CD14-positive monocyte (primary cell): Measurements from ENCODE around the gene SUCNR1. TPM values are rescaled to one million over a fixed set of nuclear protein-coding genes. Genes with fewer than 3 reads are reported as not detected.
"Not testable (repeated sequence)": the region's sequence is repeated elsewhere in the genome, so short reads cannot be mapped to it uniquely, and the experiment has no call there.

Experiments used
- DNase-seq, 3 donors: peaks; one replicate each; pipeline ENCODE4 v3.0.0-alpha.2; 2011 to 2022
- H2AFZ ChIP-seq: 2 replicates; pipeline ENCODE4 v1.6.0; 2012; ENCODE audit warnings: mild to moderate bottlenecking, low read depth, low read length, inconsistent platforms; ENCODE audit not compliant: insufficient read depth, poor library complexity, severe bottlenecking
- H3K27ac ChIP-seq, 2 donors: 1 replicate in 1 of 2; 2 replicates in 1 of 2; pipeline ENCODE4 v1.5.1; 2012 to 2013; ENCODE audit warnings: low read length in 2 of 2, control low read depth in 1 of 2, inconsistent platforms in 1 of 2, low read depth in 1 of 2, mild to moderate bottlenecking in 1 of 2
- H3K27me3 ChIP-seq, 2 donors: one replicate each; pipeline versions ENCODE4 v1.6.0 to v1.6.1; 2011 to 2013; ENCODE audit warnings: low read length in 2 of 2; ENCODE audit not compliant: control insufficient read depth in 2 of 2, insufficient read depth in 2 of 2
- H3K36me3 ChIP-seq, 2 donors: replicated peaks in 1 of 2; 1 replicate in 1 of 2; 2 replicates in 1 of 2; pipeline versions ENCODE4 v1.5.1 to v1.6.1; 2012 to 2013; ENCODE audit warnings: low read length in 2 of 2, control low read depth in 1 of 2, inconsistent platforms in 1 of 2, mild to moderate bottlenecking in 1 of 2; ENCODE audit not compliant: insufficient read depth in 2 of 2, control insufficient read depth in 1 of 2
- H3K4me1 ChIP-seq, 2 donors: 1 replicate in 1 of 2; 2 replicates in 1 of 2; pipeline versions ENCODE4 v1.5.1 to v1.6.1; 2012 to 2013; ENCODE audit warnings: low read length in 2 of 2, control low read depth in 1 of 2, inconsistent platforms in 1 of 2, mild to moderate bottlenecking in 1 of 2, moderate library complexity in 1 of 2; ENCODE audit not compliant: insufficient read depth in 2 of 2, control insufficient read depth in 1 of 2
- H3K4me2 ChIP-seq: replicated peaks from 2 replicates; pipeline ENCODE3; 2012; ENCODE audit warnings: low read length, moderate library complexity, mild to moderate bottlenecking; ENCODE audit not compliant: poor library complexity, severe bottlenecking; ENCODE audit errors: extremely low read depth
- H3K4me3 ChIP-seq, 3 experiments: fragments of 200-600 bp in 1 of 3; sonication (generic) in 1 of 3; replicated peaks in 1 of 3; 1 replicate in 2 of 3; 2 replicates in 1 of 3; pipeline ENCODE4 v1.5.1; 2011 to 2013; ENCODE audit warnings: low read length in 3 of 3, mild to moderate bottlenecking in 3 of 3, control low read depth in 2 of 3, low read depth in 2 of 3, inconsistent platforms in 1 of 3, moderate library complexity in 1 of 3
- H3K79me2 ChIP-seq: 2 replicates; pipeline ENCODE4 v1.6.0; 2012; ENCODE audit warnings: mild to moderate bottlenecking, control low read depth, inconsistent platforms, low read length, moderate library complexity; ENCODE audit not compliant: insufficient read depth
- H3K9ac ChIP-seq: 2 replicates; pipeline ENCODE4 v1.6.0; 2017; ENCODE audit warnings: low read length, mild to moderate bottlenecking; ENCODE audit not compliant: insufficient read depth, poor library complexity, severe bottlenecking
- H3K9me3 ChIP-seq, 2 donors: replicated peaks in 1 of 2; 1 replicate in 1 of 2; 2 replicates in 1 of 2; pipeline versions ENCODE4 v1.5.1 to v1.6.1; 2012 to 2013; ENCODE audit warnings: low read length in 2 of 2, control low read depth in 1 of 2; ENCODE audit not compliant: control insufficient read depth in 1 of 2, insufficient read depth in 1 of 2
- H4K20me1 ChIP-seq: 2 replicates; pipeline ENCODE4 v1.6.0; 2012; ENCODE audit warnings: mild to moderate bottlenecking, low read length, control low read depth, moderate library complexity; ENCODE audit not compliant: insufficient read depth
- H3K27ac Mint-ChIP-seq, 7 donors: one replicate each; pipeline ENCODE4 v1.8.0; 2020; ENCODE audit warnings: mild to moderate bottlenecking in 7 of 7, mixed read lengths in 7 of 7, moderate library complexity in 6 of 7, inconsistent platforms in 2 of 7
- H3K27me3 Mint-ChIP-seq, 3 donors: one replicate each; pipeline ENCODE4 v1.8.0; 2021 to 2022; ENCODE audit warnings: low read depth in 3 of 3, mild to moderate bottlenecking in 3 of 3, mixed read lengths in 3 of 3, moderate library complexity in 3 of 3, inconsistent platforms in 1 of 3
- H3K36me3 Mint-ChIP-seq, 2 donors: one replicate each; pipeline ENCODE4 v1.8.0; 2020; ENCODE audit warnings: mixed read lengths in 2 of 2, inconsistent platforms in 1 of 2, mild to moderate bottlenecking in 1 of 2
- H3K4me1 Mint-ChIP-seq: one replicate; pipeline ENCODE4 v1.8.0; 2020; ENCODE audit warnings: mild to moderate bottlenecking, mixed read lengths
- H3K4me3 Mint-ChIP-seq, 2 donors: one replicate each; pipeline ENCODE4 v1.8.0; 2020; ENCODE audit warnings: mild to moderate bottlenecking in 2 of 2, mixed read lengths in 2 of 2, moderate library complexity in 1 of 2
- H3K9me3 Mint-ChIP-seq, 7 donors: one replicate each; pipeline ENCODE4 v1.8.0; 2020 to 2022; ENCODE audit warnings: mixed read lengths in 7 of 7, mild to moderate bottlenecking in 6 of 7, moderate library complexity in 6 of 7, inconsistent platforms in 2 of 7
- CTCF ChIP-seq: fragments of 200-600 bp; IDR thresholded peaks from one replicate; pipeline ENCODE4 v1.8.0; 2022; ENCODE audit warnings: antibody characterized with exemption, mild to moderate bottlenecking
- WGBS: methylation state at CpG from one replicate; pipeline ENCODE4 v1.1.5; 2013; ENCODE audit warnings: missing lambda C conversion rate; ENCODE audit not compliant: insufficient coverage; 5-methylcytosine and 5-hydroxymethylcytosine counted together
- intact Hi-C, 2 donors: fragments of 100-400 bp; cut with micrococcal nuclease; formaldehyde crosslinking; loops; one replicate each; pipeline versions ENCODE4 v1.15.0 to v1.15.1; 2023
- polyA plus RNA-seq, 3 donors: library from polyadenylated mRNA; depleted of rRNA in 1 of 3; unstranded in 2 of 3; stranded (reverse) in 1 of 3; fragments of 300-500 nt in 2 of 3; fragments of >200 nt in 1 of 3; fragmentation: Illumina TruSeq in 2 of 3; gene quantifications; 1 replicate in 2 of 3; 2 replicates in 1 of 3; pipeline ENCODE4 v1.2.3, GENCODE V29; 2012 to 2021

SUCNR1 gene
- polyA plus RNA-seq, 3 donors: 0.09 to 0.28 (median 0.20) TPM

- H3K36me3 ChIP-seq: no peaks in the 10 kb centered on the region
- H3K9me3 ChIP-seq: no peaks in the 10 kb centered on the region
- intact Hi-C loops: no loop called here
- TF ChIP-seq CTCF: no peak
- H3K36me3 Mint-ChIP-seq: no peaks in the 10 kb centered on the region
- no peak overlapping the region for H3K4me3 ChIP-seq
- no peak overlapping the region for H3K27ac ChIP-seq
- no peak overlapping the region for H3K27ac Mint-ChIP-seq
- no peaks in the 10 kb centered on the region for H4K20me1 ChIP-seq
- peaks cover 0 to 1% (median 0%) of the 10 kb centered on the region in 3 donors for H3K27me3 Mint-ChIP-seq
- WGBS: 83% methylated on average over 1 of the region's 4 CpGs
- H3K4me1 ChIP-seq: peaks cover 5 to 22% of the 10 kb centered on the region in 2 donors
- H3K4me3 Mint-ChIP-seq: no peak overlapping the region
- no peak for DNase-seq
- H3K4me2 ChIP-seq: no peak overlapping the region
- H3K9me3 Mint-ChIP-seq: peaks cover 0 to 3% (median 3%) of the 10 kb centered on the region in 7 donors
- no peak overlapping the region for H3K9ac ChIP-seq
- H3K4me1 Mint-ChIP-seq: peaks cover 37% of the 10 kb centered on the region
- H3K27me3 ChIP-seq: no peaks in the 10 kb centered on the region
- no peaks in the 10 kb centered on the region for H3K79me2 ChIP-seq
- no peak overlapping the region for H2AFZ ChIP-seq
These were observed 23.0 kb downstream of the SUCNR1 start for GRCh38 chr3:151896246-151897012.

GRCh38 chr3:151898121-151898520 is 24.7 kb downstream of the SUCNR1 start:
- H3K9me3 Mint-ChIP-seq, H3K27me3 ChIP-seq, H3K9me3 ChIP-seq, H3K4me3 Mint-ChIP-seq, H3K4me2 ChIP-seq, H3K79me2 ChIP-seq, H3K9ac ChIP-seq, H3K27ac Mint-ChIP-seq, H3K36me3 ChIP-seq, DNase-seq, H4K20me1 ChIP-seq, H3K36me3 Mint-ChIP-seq, intact Hi-C loops, H2AFZ ChIP-seq, H3K4me3 ChIP-seq, H3K27me3 Mint-ChIP-seq, H3K27ac ChIP-seq: not testable (repeated sequence)
- H3K4me1 Mint-ChIP-seq: peaks cover 34% of the 10 kb centered on the region
- no CpG with 5 or more reads among the region's 1 CpG for WGBS
- H3K4me1 ChIP-seq: peaks cover 1 to 14% of the 10 kb centered on the region in 2 donors

GRCh38 chr3:151898564-151899261 is 25.3 kb downstream of the SUCNR1 start:
- H3K9ac ChIP-seq, H2AFZ ChIP-seq, H3K36me3 Mint-ChIP-seq, DNase-seq, H3K36me3 ChIP-seq, H3K27ac Mint-ChIP-seq, intact Hi-C loops, H3K27me3 ChIP-seq, H3K4me2 ChIP-seq, H3K27me3 Mint-ChIP-seq, H3K9me3 ChIP-seq, H3K79me2 ChIP-seq, H3K27ac ChIP-seq, H3K4me3 ChIP-seq, H4K20me1 ChIP-seq, H3K9me3 Mint-ChIP-seq, H3K4me3 Mint-ChIP-seq: not testable (repeated sequence)
- peaks cover 7 to 20% of the 10 kb centered on the region in 2 donors for H3K4me1 ChIP-seq
- WGBS: 86% methylated on average over 1 of the region's 3 CpGs
- peaks cover 40% of the 10 kb centered on the region for H3K4me1 Mint-ChIP-seq
